Endodermal cell (in vitro differentiated cells): ENCODE data around the gene TMX3. TPM values are rescaled to one million over a fixed set of nuclear protein-coding genes. Genes with fewer than 3 reads are reported as not detected.

Source experiments
- DNase-seq: peaks from one replicate; pipeline ENCODE4 v3.0.0-alpha.2; 2017
- H3K27ac ChIP-seq: 2 replicates; pipeline ENCODE4 v1.5.1; 2013; ENCODE audit warnings: mild to moderate bottlenecking, low read depth, low read length, moderate library complexity
- H3K27me3 ChIP-seq: 2 replicates; pipeline ENCODE4 v1.6.1; 2013; ENCODE audit warnings: mild to moderate bottlenecking, low read length, moderate library complexity; ENCODE audit not compliant: insufficient read depth, control insufficient read depth, poor library complexity, severe bottlenecking
- H3K36me3 ChIP-seq: 2 replicates; pipeline ENCODE4 v1.7.0; 2013; ENCODE audit warnings: mild to moderate bottlenecking, low read length, moderate library complexity; ENCODE audit not compliant: control insufficient read depth, insufficient read depth
- H3K4me1 ChIP-seq: one replicate; pipeline ENCODE4 v1.7.0; 2013; ENCODE audit warnings: low read length; ENCODE audit not compliant: control insufficient read depth, insufficient read depth
- H3K4me3 ChIP-seq: 2 replicates; pipeline ENCODE4 v1.5.1; 2013; ENCODE audit warnings: mild to moderate bottlenecking, low read length, moderate library complexity
- H3K9ac ChIP-seq: 2 replicates; pipeline ENCODE4 v1.6.1; 2013; ENCODE audit warnings: mild to moderate bottlenecking, low read length, moderate library complexity; ENCODE audit not compliant: poor library complexity, severe bottlenecking; ENCODE audit errors: extremely low read depth
- H3K9me3 ChIP-seq: 2 replicates; pipeline ENCODE4 v1.6.1; 2013; ENCODE audit warnings: mild to moderate bottlenecking, low read length, moderate library complexity; ENCODE audit not compliant: control insufficient read depth
- H3K27ac Mint-ChIP-seq: 2 replicates; pipeline ENCODE4 v1.8.0; 2020; ENCODE audit warnings: mixed read lengths
- H3K27me3 Mint-ChIP-seq: 2 replicates; pipeline ENCODE4 v1.8.0; 2021; ENCODE audit warnings: mild to moderate bottlenecking, mixed read lengths; ENCODE audit not compliant: insufficient read depth
- H3K36me3 Mint-ChIP-seq: 2 replicates; pipeline ENCODE4 v1.8.0; 2020; ENCODE audit warnings: low read depth, mixed read lengths
- H3K4me1 Mint-ChIP-seq: 2 replicates; pipeline ENCODE4 v1.8.0; 2020; ENCODE audit warnings: mixed read lengths
- H3K4me3 Mint-ChIP-seq: 2 replicates; pipeline ENCODE4 v1.8.0; 2020; ENCODE audit warnings: mild to moderate bottlenecking, moderate library complexity, mixed read lengths
- H3K9me3 Mint-ChIP-seq: 2 replicates; pipeline ENCODE4 v1.8.0; 2020; ENCODE audit warnings: mild to moderate bottlenecking, mixed read lengths
- WGBS, 2 experiments: methylation state at CpG; one replicate each; pipeline versions ENCODE4 v1.1.5 to v1.1.7; 2013; ENCODE audit warnings: missing lambda C conversion rate in 2 of 2, mixed read lengths in 1 of 2; ENCODE audit not compliant: insufficient coverage in 1 of 2, insufficient read length in 1 of 2; 5-methylcytosine and 5-hydroxymethylcytosine counted together
- long read RNA-seq, 4 experiments: library from polyadenylated mRNA in 2 of 4; library from RNA in 1 of 4; library from capped mRNA in 1 of 4; stranded (forward) in 3 of 4; unstranded in 1 of 4; transcript quantifications; one replicate each; pipeline ENCODE4 v2.0.0, GENCODE V29; 2020 to 2021; ENCODE audit warnings: inconsistent platforms in 1 of 4
- polyA plus RNA-seq, 2 experiments: library from polyadenylated mRNA; stranded (reverse); fragments of 50-300 nt; gene quantifications; one replicate each; pipeline ENCODE4 v1.2.3, GENCODE V29; 2013
- total RNA-seq, 2 donors: library from RNA; stranded (reverse); fragmentation: NEBNext Ultra II Directional in 1 of 2; extraction: Animal tissue kit (Norgen Biotek cat#: 25700) in 1 of 2; gene quantifications; 2 replicates in 1 of 2; 3 replicates in 1 of 2; pipeline ENCODE4 v1.2.1, GENCODE V29; 2021
- TF ChIP-seq, protein P1 (sequence below): fragments of 200-600 bp; sonication (generic); conservative IDR thresholded peaks from 2 replicates; pipeline ENCODE4 v1.5.0; 2021; ENCODE audit warnings: antibody characterized with exemption, mild to moderate bottlenecking

Gene TMX3
- 10 to 100 TPM; 50.7 to 51.2 TPM for total RNA-seq
- 55.2 TPM for polyA plus RNA-seq (2013, experiment 1 of 2)
- 46.8 TPM for polyA plus RNA-seq (2013, experiment 2 of 2)
- long read RNA-seq, experiment 1, full-length matches to known transcripts = 1 of 15 reads
- long read RNA-seq, experiment 1, partial matches to known transcripts = 1 of 15 reads
- long read RNA-seq, experiment 1, other reads (novel, unspliced or antisense) = 13 of 15 reads
- long read RNA-seq, experiment 2, full-length matches to known transcripts = 40 of 80 reads
- long read RNA-seq, experiment 2, partial matches to known transcripts = 11 of 80 reads
- long read RNA-seq, experiment 2, other reads (novel, unspliced or antisense) = 29 of 80 reads
- long read RNA-seq, experiment 3, full-length matches to known transcripts = 79 of 116 reads
- long read RNA-seq, experiment 3, partial matches to known transcripts = 11 of 116 reads
- long read RNA-seq, experiment 3, other reads (novel, unspliced or antisense) = 26 of 116 reads
- long read RNA-seq, experiment 4, full-length matches to known transcripts = 5 of 15 reads
- long read RNA-seq, experiment 4, partial matches to known transcripts = 2 of 15 reads
- long read RNA-seq, experiment 4, other reads (novel, unspliced or antisense) = 8 of 15 reads

GRCh38 chr18:68714712-68715496, at the start of gene TMX3:
TMX3 (minus strand) TSS chr18:68715108; CDS start chr18:68714981, 127 bp downstream.
- peak within 1 kb of the TSS; percentile 58 for H3K9ac ChIP-seq
- H3K4me3 ChIP-seq = peak within 1 kb of the TSS; percentile 97
- peak; percentile 96 for DNase-seq
- peak within 1 kb of the TSS; percentile 49 for H3K27ac ChIP-seq
- WGBS, 2 experiments = 0 to 1% methylated on average over 42 to 70 of the region's 70 CpGs
- H3K27me3 ChIP-seq = no peaks in the 10 kb centered on the region
- Mint-ChIP-seq H3K4me1 (peaks cover 10% of the 10 kb centered on the region), H3K27ac (peak within 1 kb of the TSS; percentile 91), H3K27me3 (peaks cover 2% of the 10 kb centered on the region), H3K9me3 (no peaks in the 10 kb centered on the region), H3K4me3 (peak within 1 kb of the TSS; percentile 92), H3K36me3 (peaks cover 24% of the 10 kb centered on the region)
- H3K4me1 ChIP-seq = no peaks in the 10 kb centered on the region
- no peaks in the 10 kb centered on the region for H3K9me3 ChIP-seq
- TF ChIP-seq, protein P1, sequence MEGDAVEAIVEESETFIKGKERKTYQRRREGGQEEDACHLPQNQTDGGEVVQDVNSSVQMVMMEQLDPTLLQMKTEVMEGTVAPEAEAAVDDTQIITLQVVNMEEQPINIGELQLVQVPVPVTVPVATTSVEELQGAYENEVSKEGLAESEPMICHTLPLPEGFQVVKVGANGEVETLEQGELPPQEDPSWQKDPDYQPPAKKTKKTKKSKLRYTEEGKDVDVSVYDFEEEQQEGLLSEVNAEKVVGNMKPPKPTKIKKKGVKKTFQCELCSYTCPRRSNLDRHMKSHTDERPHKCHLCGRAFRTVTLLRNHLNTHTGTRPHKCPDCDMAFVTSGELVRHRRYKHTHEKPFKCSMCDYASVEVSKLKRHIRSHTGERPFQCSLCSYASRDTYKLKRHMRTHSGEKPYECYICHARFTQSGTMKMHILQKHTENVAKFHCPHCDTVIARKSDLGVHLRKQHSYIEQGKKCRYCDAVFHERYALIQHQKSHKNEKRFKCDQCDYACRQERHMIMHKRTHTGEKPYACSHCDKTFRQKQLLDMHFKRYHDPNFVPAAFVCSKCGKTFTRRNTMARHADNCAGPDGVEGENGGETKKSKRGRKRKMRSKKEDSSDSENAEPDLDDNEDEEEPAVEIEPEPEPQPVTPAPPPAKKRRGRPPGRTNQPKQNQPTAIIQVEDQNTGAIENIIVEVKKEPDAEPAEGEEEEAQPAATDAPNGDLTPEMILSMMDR = no peak
- H3K36me3 ChIP-seq = peaks cover 32% of the 10 kb centered on the region

- no peaks in the 10 kb centered on the region for H3K27me3 ChIP-seq
- peaks cover 5% of the 10 kb centered on the region for H3K9me3 Mint-ChIP-seq
- H3K4me1 ChIP-seq = no peaks in the 10 kb centered on the region
- H3K27ac ChIP-seq = no peak overlapping the region
- H3K36me3 ChIP-seq = no peaks in the 10 kb centered on the region
- no peaks in the 10 kb centered on the region for H3K27me3 Mint-ChIP-seq
- H3K27ac Mint-ChIP-seq = no peak overlapping the region
- no peak overlapping the region for H3K4me3 ChIP-seq
- no peak overlapping the region for H3K4me3 Mint-ChIP-seq
- TF ChIP-seq, protein P1 = no peak
- H3K36me3 Mint-ChIP-seq = no peaks in the 10 kb centered on the region
- no peak for DNase-seq
- 87 to 91% methylated on average over 1 to 2 of the region's 2 CpGs for WGBS, 2 experiments
- no peak overlapping the region for H3K9ac ChIP-seq
- H3K9me3 ChIP-seq = peaks cover 7% of the 10 kb centered on the region
- no peaks in the 10 kb centered on the region for H3K4me1 Mint-ChIP-seq
These were observed 49.1 kb upstream of the TMX3 start for GRCh38 chr18:68764016-68764415.

- TF ChIP-seq, protein P1 = no peak
- Mint-ChIP-seq H3K4me3 (no peak overlapping the region), H3K9me3 (peaks cover 9% of the 10 kb centered on the region), H3K4me1 (no peaks in the 10 kb centered on the region), H3K27me3 (no peaks in the 10 kb centered on the region), H3K27ac (no peak overlapping the region), H3K36me3 (no peaks in the 10 kb centered on the region)
- Histone ChIP-seq H3K9me3 (peaks cover 7% of the 10 kb centered on the region), H3K27me3 (no peaks in the 10 kb centered on the region), H3K4me1 (no peaks in the 10 kb centered on the region), H3K9ac (no peak overlapping the region), H3K27ac (no peak overlapping the region), H3K36me3 (no peaks in the 10 kb centered on the region), H3K4me3 (no peak overlapping the region)
- DNase-seq = no peak
- 92% methylated on average over 2 of the region's 2 CpGs; no CpG with 5 or more reads in 1 of the 2 experiments for WGBS, 2 experiments
These were observed 48.2 kb upstream of the TMX3 start for GRCh38 chr18:68763083-68763482.
